Measurements from ENCODE around the gene PRKAG3. TPM values are rescaled to one million over a fixed set of nuclear protein-coding genes. Genes with fewer than 3 reads are reported as not detected.
A peak's percentile ranks its signal among the peaks of the same experiment; 100 is the strongest.

Gene PRKAG3
- total RNA-seq, 1 experiment from 2014 or later, result not detected

DNA sequence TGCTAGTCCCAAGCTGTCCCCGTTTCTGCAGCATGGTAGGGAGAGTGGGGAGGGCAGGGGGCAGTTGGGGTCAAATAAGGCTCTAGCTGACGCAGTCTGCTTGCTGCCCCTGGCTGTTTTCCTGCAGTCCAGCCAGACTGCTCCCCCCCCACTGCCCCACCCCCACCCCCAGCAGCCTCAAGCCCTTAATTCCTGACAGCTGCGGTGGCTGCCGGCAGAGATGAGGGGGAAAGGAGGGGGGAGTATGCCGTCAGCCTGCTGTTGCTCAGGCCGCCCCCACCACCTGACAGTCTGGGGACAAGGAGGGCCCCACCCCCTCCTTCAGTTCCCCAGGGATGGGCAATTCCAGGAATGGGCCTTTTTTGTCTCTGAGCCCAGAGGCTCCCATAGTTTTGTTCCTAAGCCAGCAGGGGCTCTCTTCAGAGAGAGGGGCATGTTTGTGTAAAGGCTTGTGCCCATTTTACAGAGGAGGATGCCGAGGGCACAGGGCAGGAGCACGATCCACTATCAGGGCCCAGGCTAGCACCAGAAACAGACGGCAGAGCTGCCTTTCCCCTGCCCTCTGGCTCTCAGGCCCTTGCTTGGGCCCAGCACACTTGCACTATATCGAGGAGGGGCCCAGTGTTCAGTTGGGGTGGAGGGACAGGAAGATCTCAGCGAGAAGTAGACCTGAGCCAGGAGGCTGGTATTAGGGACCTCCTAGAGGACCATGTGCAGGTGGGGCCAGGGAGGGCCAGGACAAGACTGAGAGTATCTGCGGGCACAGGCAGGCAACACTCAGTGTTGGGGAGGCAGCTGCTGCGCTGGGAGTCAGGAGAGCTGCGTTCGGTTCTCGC lies 47.5 kb upstream of the PRKAG3 start:
- no peak for DNase-seq
- H3K4me1 Mint-ChIP-seq (ENCODE audit: low read depth, unreplicated experiment), result peaks cover 30% of the 10 kb centered on the region
- no peak overlapping the region for H3K27ac Mint-ChIP-seq (ENCODE audit: unreplicated experiment)
- peak overlapping the region; percentile 85 for H3K4me3 Mint-ChIP-seq (ENCODE audit: low read depth, unreplicated experiment)
- TF ChIP-seq, protein P1, sequence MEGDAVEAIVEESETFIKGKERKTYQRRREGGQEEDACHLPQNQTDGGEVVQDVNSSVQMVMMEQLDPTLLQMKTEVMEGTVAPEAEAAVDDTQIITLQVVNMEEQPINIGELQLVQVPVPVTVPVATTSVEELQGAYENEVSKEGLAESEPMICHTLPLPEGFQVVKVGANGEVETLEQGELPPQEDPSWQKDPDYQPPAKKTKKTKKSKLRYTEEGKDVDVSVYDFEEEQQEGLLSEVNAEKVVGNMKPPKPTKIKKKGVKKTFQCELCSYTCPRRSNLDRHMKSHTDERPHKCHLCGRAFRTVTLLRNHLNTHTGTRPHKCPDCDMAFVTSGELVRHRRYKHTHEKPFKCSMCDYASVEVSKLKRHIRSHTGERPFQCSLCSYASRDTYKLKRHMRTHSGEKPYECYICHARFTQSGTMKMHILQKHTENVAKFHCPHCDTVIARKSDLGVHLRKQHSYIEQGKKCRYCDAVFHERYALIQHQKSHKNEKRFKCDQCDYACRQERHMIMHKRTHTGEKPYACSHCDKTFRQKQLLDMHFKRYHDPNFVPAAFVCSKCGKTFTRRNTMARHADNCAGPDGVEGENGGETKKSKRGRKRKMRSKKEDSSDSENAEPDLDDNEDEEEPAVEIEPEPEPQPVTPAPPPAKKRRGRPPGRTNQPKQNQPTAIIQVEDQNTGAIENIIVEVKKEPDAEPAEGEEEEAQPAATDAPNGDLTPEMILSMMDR (IDR thresholded peaks at IDR 0.05; ENCODE audit: unreplicated experiment), result no peak
- peaks cover 27% of the 10 kb centered on the region for H3K36me3 Mint-ChIP-seq (ENCODE audit: insufficient read depth, unreplicated experiment)
- no peaks in the 10 kb centered on the region for H3K9me3 Mint-ChIP-seq (ENCODE audit: low read depth, unreplicated experiment)
- peaks cover 65% of the 10 kb centered on the region for H3K27me3 Mint-ChIP-seq (ENCODE audit: unreplicated experiment)
- intact Hi-C loops (cut with micrococcal nuclease; ENCODE audit: unreplicated experiment), result loop anchor here (5.0 to 10.0 kb wide), 2 partner anchors 98 to 276 kb away; no protein-coding TSS in a partner anchor
- CTCF ChIA-PET, result interaction anchor here (1.1 to 4.5 kb wide), 3 partner anchors 18 to 36 kb away, joined by 3 to 70 read pairs (median 20); no protein-coding TSS in a partner anchor
- BruUV-seq (replicated peaks), result no TSS peak

DNA sequence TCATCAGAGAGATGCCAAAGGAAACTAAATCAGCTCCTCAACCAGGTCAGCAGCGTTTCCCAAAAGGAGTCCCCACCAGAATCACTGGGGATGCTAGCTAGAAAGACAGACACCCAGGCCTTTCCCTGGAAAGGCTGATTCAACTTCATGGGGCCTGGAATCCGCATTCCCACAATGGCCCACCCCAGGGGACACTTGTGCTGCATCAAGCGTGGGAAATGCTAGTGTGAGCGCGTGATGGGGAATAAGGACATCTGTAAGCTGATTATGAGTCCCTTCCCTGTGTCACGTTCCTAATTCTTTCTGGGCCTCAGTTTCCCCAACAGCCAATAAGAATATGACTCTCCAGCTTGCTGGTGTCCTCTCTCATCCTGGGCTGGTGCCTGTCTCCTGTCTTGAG lies 46.9 kb upstream of the PRKAG3 start:
- intact Hi-C loops (cut with micrococcal nuclease; ENCODE audit: unreplicated experiment), result loop anchor here (5.0 to 10.0 kb wide), 2 partner anchors 99 to 276 kb away; no protein-coding TSS in a partner anchor
- BruUV-seq (replicated peaks), result no TSS peak
- TF ChIP-seq, protein P1 (IDR thresholded peaks at IDR 0.05; ENCODE audit: unreplicated experiment), result no peak
- H3K36me3 Mint-ChIP-seq (ENCODE audit: insufficient read depth, unreplicated experiment), result peaks cover 27% of the 10 kb centered on the region
- peaks cover 28% of the 10 kb centered on the region for H3K4me1 Mint-ChIP-seq (ENCODE audit: low read depth, unreplicated experiment)
- no peak for DNase-seq
- CTCF ChIA-PET, result interaction anchor here (1.1 to 4.5 kb wide), 2 partner anchors 19 to 36 kb away, joined by 3 to 70 read pairs; no protein-coding TSS in a partner anchor
- no peak overlapping the region for H3K4me3 Mint-ChIP-seq (ENCODE audit: low read depth, unreplicated experiment)
- no peak overlapping the region for H3K27ac Mint-ChIP-seq (ENCODE audit: unreplicated experiment)
- H3K27me3 Mint-ChIP-seq (ENCODE audit: unreplicated experiment), result peaks cover 65% of the 10 kb centered on the region
- H3K9me3 Mint-ChIP-seq (ENCODE audit: low read depth, unreplicated experiment), result no peaks in the 10 kb centered on the region

- BruUV-seq (replicated peaks), result no TSS peak
- H3K27ac Mint-ChIP-seq (ENCODE audit: unreplicated experiment), result no peak overlapping the region
- H3K36me3 Mint-ChIP-seq (ENCODE audit: insufficient read depth, unreplicated experiment), result peaks cover 27% of the 10 kb centered on the region
- TF ChIP-seq, protein P1 (IDR thresholded peaks at IDR 0.05; ENCODE audit: unreplicated experiment), result no peak
- H3K4me3 Mint-ChIP-seq (ENCODE audit: low read depth, unreplicated experiment), result no peak overlapping the region
- intact Hi-C loops (cut with micrococcal nuclease; ENCODE audit: unreplicated experiment), result loop anchor here (5.0 to 10.0 kb wide), 2 partner anchors 99 to 277 kb away; no protein-coding TSS in a partner anchor
- peaks cover 27% of the 10 kb centered on the region for H3K4me1 Mint-ChIP-seq (ENCODE audit: low read depth, unreplicated experiment)
- H3K27me3 Mint-ChIP-seq (ENCODE audit: unreplicated experiment), result peaks cover 65% of the 10 kb centered on the region
- CTCF ChIA-PET, result interaction anchor here (1.1 to 4.5 kb wide), 2 partner anchors 20 to 35 kb away, joined by 3 to 70 read pairs; no protein-coding TSS in a partner anchor
- DNase-seq, result no peak
- no peaks in the 10 kb centered on the region for H3K9me3 Mint-ChIP-seq (ENCODE audit: low read depth, unreplicated experiment)
These were observed 46.3 kb upstream of the PRKAG3 start for GRCh38 chr2:218877891-218878290.

DNA sequence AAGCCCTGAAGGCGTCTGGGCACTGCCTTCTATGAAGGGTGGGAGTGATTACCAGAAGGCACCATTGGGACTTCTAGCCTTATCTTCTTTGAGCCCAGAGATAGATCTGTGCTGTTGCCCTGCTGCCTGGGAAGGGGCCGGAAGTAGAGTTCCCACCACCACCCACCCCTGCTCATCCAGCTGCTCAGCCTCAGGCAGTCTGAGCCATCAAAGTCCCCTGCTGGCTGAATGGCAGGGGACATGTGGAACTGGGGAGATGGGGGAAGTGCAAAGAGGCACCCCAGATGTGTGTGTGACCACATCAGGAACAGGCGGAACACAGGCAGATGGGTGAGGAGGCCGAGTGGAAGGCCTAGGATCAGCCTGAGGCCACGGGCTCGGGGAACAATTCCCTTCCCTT lies 45.7 kb upstream of the PRKAG3 start:
- H3K27me3 Mint-ChIP-seq (ENCODE audit: unreplicated experiment), result peaks cover 65% of the 10 kb centered on the region
- peaks cover 21% of the 10 kb centered on the region for H3K4me1 Mint-ChIP-seq (ENCODE audit: low read depth, unreplicated experiment)
- no peaks in the 10 kb centered on the region for H3K9me3 Mint-ChIP-seq (ENCODE audit: low read depth, unreplicated experiment)
- DNase-seq, result no peak
- peaks cover 24% of the 10 kb centered on the region for H3K36me3 Mint-ChIP-seq (ENCODE audit: insufficient read depth, unreplicated experiment)
- CTCF ChIA-PET, result interaction anchor here (1.7 to 4.5 kb wide), 2 partner anchors 18 to 20 kb away, joined by 9 to 70 read pairs; no protein-coding TSS in a partner anchor
- intact Hi-C loops (cut with micrococcal nuclease; ENCODE audit: unreplicated experiment), result loop anchor here (5.0 to 10.0 kb wide), 2 partner anchors 100 to 277 kb away; no protein-coding TSS in a partner anchor
- H3K27ac Mint-ChIP-seq (ENCODE audit: unreplicated experiment), result no peak overlapping the region
- BruUV-seq (replicated peaks), result no TSS peak
- TF ChIP-seq, protein P1 (IDR thresholded peaks at IDR 0.05; ENCODE audit: unreplicated experiment), result no peak
- no peak overlapping the region for H3K4me3 Mint-ChIP-seq (ENCODE audit: low read depth, unreplicated experiment)
